ENCODE data around the gene CIPC. TPM values are rescaled to one million over a fixed set of nuclear protein-coding genes. Genes with fewer than 3 reads are reported as not detected.
A peak's percentile ranks its signal among the peaks of the same experiment; 100 is the strongest.

CIPC gene
- polyA plus RNA-seq, 2 donors, result 9.3 to 12.0 TPM

DNA sequence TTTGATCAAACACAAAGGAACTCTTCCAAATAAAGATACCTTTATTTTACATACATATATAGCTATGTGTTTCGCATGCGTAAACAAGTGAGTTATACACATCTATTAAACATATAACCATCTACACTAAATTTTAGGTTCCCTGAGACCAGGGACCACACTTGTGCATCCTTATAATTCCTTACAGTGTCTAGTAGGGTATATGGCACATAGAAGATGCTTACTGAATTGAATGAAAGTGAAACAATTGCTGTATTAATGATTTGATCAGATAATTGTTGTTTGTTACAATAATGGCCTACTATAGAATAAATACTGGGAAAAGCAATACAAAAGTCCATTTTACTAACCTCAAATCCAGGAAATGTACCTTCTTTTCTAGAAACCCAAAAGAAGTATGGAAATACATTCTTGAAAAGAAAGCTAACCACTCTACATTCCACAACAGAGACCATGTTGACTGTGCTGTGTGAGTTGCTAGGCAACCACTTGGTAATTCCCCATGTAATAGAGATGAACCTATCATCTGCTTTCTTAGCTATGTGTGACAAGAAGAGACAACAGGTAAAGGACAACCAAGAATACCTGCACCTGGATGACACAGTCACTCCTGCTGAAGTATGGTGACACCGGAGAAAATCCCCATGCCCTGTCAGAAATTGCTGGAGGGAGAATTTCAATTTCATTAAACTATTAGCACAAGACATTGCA, 11.9 kb upstream of the CIPC start:
- Histone ChIP-seq H3K36me3 (ENCODE audit: control insufficient read depth in 2 of 2, insufficient read depth in 2 of 2, low read length in 1 of 2) (no peaks in the 10 kb centered on the region), H3K4me1 (ENCODE audit: control insufficient read depth in 2 of 2, insufficient read depth in 2 of 2, low read length in 1 of 2) (no peaks in the 10 kb centered on the region), H3K27me3 (ENCODE audit: control insufficient read depth in 1 of 2, insufficient read depth in 2 of 2, low read length in 2 of 2) (no peaks in the 10 kb centered on the region), H3K9me3 (ENCODE audit: control insufficient read depth in 2 of 2, insufficient read depth in 1 of 2, low read depth in 1 of 2, low read length in 1 of 2) (no peaks in the 10 kb centered on the region), H3K27ac (ENCODE audit: low read depth in 2 of 2, low read length in 1 of 2) (peak overlapping the region in 1 of 2 donors; percentile 40), H3K4me3 (ENCODE audit: low read depth in 1 of 2, low read length in 2 of 2) (no peak overlapping the region)
- 86 to 87% methylated on average over 3 of the region's 3 CpGs for WGBS, 2 donors

DNA sequence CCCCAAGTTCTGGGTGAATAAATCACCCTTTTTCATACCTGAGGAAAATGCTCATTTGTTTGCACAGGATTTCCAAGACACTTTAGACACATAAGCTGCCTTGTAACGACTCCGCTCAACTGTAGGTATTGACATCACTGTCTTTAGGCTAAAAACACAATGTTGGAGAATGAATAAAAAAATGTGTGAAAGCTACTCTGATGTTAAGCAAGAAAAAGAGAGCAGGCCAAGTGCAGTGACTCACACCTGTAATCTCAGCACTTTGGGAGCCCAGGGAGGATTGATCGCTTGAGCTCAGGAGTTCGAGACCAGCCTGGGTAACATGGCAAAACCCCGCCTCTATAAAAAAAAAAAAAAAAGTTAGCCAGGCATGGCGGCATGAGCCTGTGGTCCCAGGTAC, 11.1 kb upstream of the CIPC start:
- Histone ChIP-seq H3K9me3 (ENCODE audit: control insufficient read depth in 2 of 2, insufficient read depth in 1 of 2, low read depth in 1 of 2, low read length in 1 of 2) (peaks cover 0 to 2% of the 10 kb centered on the region in 2 donors), H3K4me3 (ENCODE audit: low read depth in 1 of 2, low read length in 2 of 2) (no peak overlapping the region), H3K27me3 (ENCODE audit: control insufficient read depth in 1 of 2, insufficient read depth in 2 of 2, low read length in 2 of 2) (no peaks in the 10 kb centered on the region), H3K36me3 (ENCODE audit: control insufficient read depth in 2 of 2, insufficient read depth in 2 of 2, low read length in 1 of 2) (no peaks in the 10 kb centered on the region), H3K4me1 (ENCODE audit: control insufficient read depth in 2 of 2, insufficient read depth in 2 of 2, low read length in 1 of 2) (no peaks in the 10 kb centered on the region), H3K27ac (ENCODE audit: low read depth in 2 of 2, low read length in 1 of 2) (no peak overlapping the region)
- WGBS, 2 donors, result 77 to 84% methylated on average over 6 of the region's 6 CpGs

DNA sequence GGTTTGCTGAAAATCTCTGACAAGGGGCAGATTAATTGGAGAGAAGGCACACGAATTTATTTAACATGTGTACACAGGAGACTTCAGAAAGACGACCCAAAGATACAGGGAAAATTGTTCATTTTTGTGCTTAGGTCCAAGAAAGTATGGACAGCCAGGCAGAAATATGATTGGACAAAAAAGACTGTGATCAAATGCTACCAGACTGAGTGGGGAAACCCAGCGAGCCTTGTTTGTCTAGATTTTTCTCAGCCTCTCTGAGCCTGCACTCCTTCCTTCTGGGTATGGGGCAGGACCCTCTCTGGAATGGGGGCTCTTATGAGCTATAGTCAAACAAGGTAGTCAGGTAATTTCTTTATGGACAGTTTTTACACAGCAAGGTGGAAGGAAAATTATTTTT, 10.4 kb upstream of the CIPC start:
- peaks cover 0 to 2% of the 10 kb centered on the region in 2 donors for H3K9me3 ChIP-seq (ENCODE audit: control insufficient read depth in 2 of 2, insufficient read depth in 1 of 2, low read depth in 1 of 2, low read length in 1 of 2)
- no peaks in the 10 kb centered on the region for H3K4me1 ChIP-seq (ENCODE audit: control insufficient read depth in 2 of 2, insufficient read depth in 2 of 2, low read length in 1 of 2)
- peak overlapping the region; percentile 83 to 94 for H3K27ac ChIP-seq (ENCODE audit: low read depth in 2 of 2, low read length in 1 of 2)
- 70 to 72% methylated on average over 3 of the region's 3 CpGs for WGBS, 2 donors
- H3K36me3 ChIP-seq (ENCODE audit: control insufficient read depth in 2 of 2, insufficient read depth in 2 of 2, low read length in 1 of 2), result no peaks in the 10 kb centered on the region
- H3K4me3 ChIP-seq (ENCODE audit: low read depth in 1 of 2, low read length in 2 of 2), result no peak overlapping the region
- no peaks in the 10 kb centered on the region for H3K27me3 ChIP-seq (ENCODE audit: control insufficient read depth in 1 of 2, insufficient read depth in 2 of 2, low read length in 2 of 2)

DNA sequence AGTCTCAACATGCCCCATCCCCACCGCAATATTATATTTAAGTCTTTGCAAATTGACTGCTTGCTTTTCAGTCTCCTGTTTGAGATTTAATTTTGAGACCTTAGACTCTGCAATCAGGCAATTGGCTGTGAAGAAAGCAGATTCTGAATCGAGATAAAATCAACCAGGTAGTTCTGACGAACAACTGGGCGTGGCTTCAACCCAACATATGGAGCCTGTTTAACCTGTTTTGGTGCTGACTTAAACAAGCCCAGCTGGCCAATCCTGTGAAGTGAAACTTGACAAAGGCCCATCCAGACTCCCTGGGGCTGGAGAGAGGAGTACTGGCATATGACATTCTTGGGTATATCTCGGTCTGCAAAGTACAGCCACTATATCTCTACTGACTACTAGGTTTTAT, 9.8 kb upstream of the CIPC start:
- WGBS, 2 donors, result 40 to 45% methylated on average over 5 of the region's 5 CpGs
- peaks cover 0 to 2% of the 10 kb centered on the region in 2 donors for H3K9me3 ChIP-seq (ENCODE audit: control insufficient read depth in 2 of 2, insufficient read depth in 1 of 2, low read depth in 1 of 2, low read length in 1 of 2)
- H3K27me3 ChIP-seq (ENCODE audit: control insufficient read depth in 1 of 2, insufficient read depth in 2 of 2, low read length in 2 of 2), result no peaks in the 10 kb centered on the region
- H3K4me1 ChIP-seq (ENCODE audit: control insufficient read depth in 2 of 2, insufficient read depth in 2 of 2, low read length in 1 of 2), result no peaks in the 10 kb centered on the region
- H3K36me3 ChIP-seq (ENCODE audit: control insufficient read depth in 2 of 2, insufficient read depth in 2 of 2, low read length in 1 of 2), result no peaks in the 10 kb centered on the region
- peak overlapping the region; percentile 83 to 94 for H3K27ac ChIP-seq (ENCODE audit: low read depth in 2 of 2, low read length in 1 of 2)
- no peak overlapping the region for H3K4me3 ChIP-seq (ENCODE audit: low read depth in 1 of 2, low read length in 2 of 2)

DNA sequence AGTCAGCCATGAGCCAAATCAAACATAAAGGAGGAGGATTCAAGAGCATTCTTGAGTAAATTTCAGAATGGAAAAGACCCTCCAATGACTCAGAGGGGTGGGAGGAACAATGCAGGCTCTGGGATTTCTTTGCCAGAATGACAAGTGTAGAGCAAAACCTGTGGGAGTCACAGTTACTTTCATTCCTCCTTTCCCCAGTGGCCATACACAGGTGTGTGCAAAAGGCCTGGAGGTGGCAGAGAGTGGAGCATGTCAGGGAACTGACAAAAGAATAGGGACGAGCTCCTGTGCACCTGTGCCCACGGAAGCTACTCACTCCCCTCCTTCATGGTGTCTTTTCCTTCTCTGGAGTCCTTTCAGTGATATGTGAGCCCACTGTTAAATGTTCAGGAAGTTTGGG, 9.4 kb upstream of the CIPC start:
- 57 to 60% methylated on average over 2 of the region's 2 CpGs for WGBS, 2 donors
- Histone ChIP-seq H3K27me3 (ENCODE audit: control insufficient read depth in 1 of 2, insufficient read depth in 2 of 2, low read length in 2 of 2) (no peaks in the 10 kb centered on the region), H3K4me1 (ENCODE audit: control insufficient read depth in 2 of 2, insufficient read depth in 2 of 2, low read length in 1 of 2) (no peaks in the 10 kb centered on the region), H3K9me3 (ENCODE audit: control insufficient read depth in 2 of 2, insufficient read depth in 1 of 2, low read depth in 1 of 2, low read length in 1 of 2) (peaks cover 0 to 2% of the 10 kb centered on the region in 2 donors), H3K36me3 (ENCODE audit: control insufficient read depth in 2 of 2, insufficient read depth in 2 of 2, low read length in 1 of 2) (no peaks in the 10 kb centered on the region), H3K4me3 (ENCODE audit: low read depth in 1 of 2, low read length in 2 of 2) (no peak overlapping the region), H3K27ac (ENCODE audit: low read depth in 2 of 2, low read length in 1 of 2) (peak overlapping the region; percentile 79 to 97)

DNA sequence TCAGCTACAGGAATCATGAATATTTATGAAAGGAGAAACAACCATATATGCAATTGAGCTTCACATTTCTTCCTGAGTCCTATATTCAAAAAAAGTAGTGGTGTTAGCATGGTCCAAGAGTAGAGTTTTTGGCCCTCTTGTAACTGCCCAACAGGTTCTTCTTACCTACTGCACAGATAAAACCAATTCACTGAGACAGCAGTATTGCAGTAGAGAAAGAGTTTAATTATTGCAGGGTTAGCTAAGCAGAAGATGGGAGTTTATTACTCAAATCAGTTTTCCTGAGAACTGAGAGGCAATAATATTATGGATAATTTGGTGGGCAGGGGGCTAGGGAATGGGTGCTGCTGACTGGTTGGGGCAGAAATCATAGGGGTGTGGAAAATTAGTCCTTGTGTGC, 6.5 kb upstream of the CIPC start:
- H3K4me3 ChIP-seq (ENCODE audit: low read depth in 1 of 2, low read length in 2 of 2), result no peak overlapping the region

DNA sequence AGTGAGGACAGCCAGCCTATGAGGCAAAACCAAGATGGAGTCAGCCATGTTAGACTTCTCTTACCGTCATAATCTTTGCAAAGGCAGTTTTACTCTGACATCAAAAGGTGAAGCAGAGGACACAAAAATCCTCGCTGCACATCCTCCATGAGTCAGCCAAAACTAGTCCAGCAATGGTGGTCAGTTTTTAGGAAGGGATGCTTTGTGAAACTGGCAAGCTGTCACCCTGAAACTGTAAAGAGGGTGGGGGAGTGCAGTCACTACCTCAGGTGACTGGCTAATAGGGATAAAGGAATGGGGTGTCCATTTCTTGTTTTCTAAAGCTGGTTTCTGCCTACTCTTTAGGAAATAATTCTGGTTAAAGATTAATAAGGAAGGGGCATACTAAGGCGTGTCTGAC, 5.4 kb upstream of the CIPC start:
- no peak overlapping the region for H3K4me3 ChIP-seq (ENCODE audit: low read depth in 1 of 2, low read length in 2 of 2)
- peak overlapping the region; percentile 27 to 76 for H3K27ac ChIP-seq (ENCODE audit: low read depth in 2 of 2, low read length in 1 of 2)
- H3K27me3 ChIP-seq (ENCODE audit: control insufficient read depth in 1 of 2, insufficient read depth in 2 of 2, low read length in 2 of 2), result no peaks in the 10 kb centered on the region
- WGBS, 2 donors, result 81 to 85% methylated on average over 3 of the region's 3 CpGs
- H3K4me1 ChIP-seq (ENCODE audit: control insufficient read depth in 2 of 2, insufficient read depth in 2 of 2, low read length in 1 of 2), result no peaks in the 10 kb centered on the region
- no peaks in the 10 kb centered on the region for H3K36me3 ChIP-seq (ENCODE audit: control insufficient read depth in 2 of 2, insufficient read depth in 2 of 2, low read length in 1 of 2)
- peaks cover 0 to 2% of the 10 kb centered on the region in 2 donors for H3K9me3 ChIP-seq (ENCODE audit: control insufficient read depth in 2 of 2, insufficient read depth in 1 of 2, low read depth in 1 of 2, low read length in 1 of 2)

More for the DNA sequence above, 6.5 kb upstream of the CIPC start:
- Histone ChIP-seq H3K27ac (ENCODE audit: low read depth in 2 of 2, low read length in 1 of 2) (no peak overlapping the region), H3K36me3 (ENCODE audit: control insufficient read depth in 2 of 2, insufficient read depth in 2 of 2, low read length in 1 of 2) (no peaks in the 10 kb centered on the region), H3K9me3 (ENCODE audit: control insufficient read depth in 2 of 2, insufficient read depth in 1 of 2, low read depth in 1 of 2, low read length in 1 of 2) (peaks cover 0 to 2% of the 10 kb centered on the region in 2 donors), H3K4me1 (ENCODE audit: control insufficient read depth in 2 of 2, insufficient read depth in 2 of 2, low read length in 1 of 2) (no peaks in the 10 kb centered on the region), H3K27me3 (ENCODE audit: control insufficient read depth in 1 of 2, insufficient read depth in 2 of 2, low read length in 2 of 2) (no peaks in the 10 kb centered on the region)

DNA sequence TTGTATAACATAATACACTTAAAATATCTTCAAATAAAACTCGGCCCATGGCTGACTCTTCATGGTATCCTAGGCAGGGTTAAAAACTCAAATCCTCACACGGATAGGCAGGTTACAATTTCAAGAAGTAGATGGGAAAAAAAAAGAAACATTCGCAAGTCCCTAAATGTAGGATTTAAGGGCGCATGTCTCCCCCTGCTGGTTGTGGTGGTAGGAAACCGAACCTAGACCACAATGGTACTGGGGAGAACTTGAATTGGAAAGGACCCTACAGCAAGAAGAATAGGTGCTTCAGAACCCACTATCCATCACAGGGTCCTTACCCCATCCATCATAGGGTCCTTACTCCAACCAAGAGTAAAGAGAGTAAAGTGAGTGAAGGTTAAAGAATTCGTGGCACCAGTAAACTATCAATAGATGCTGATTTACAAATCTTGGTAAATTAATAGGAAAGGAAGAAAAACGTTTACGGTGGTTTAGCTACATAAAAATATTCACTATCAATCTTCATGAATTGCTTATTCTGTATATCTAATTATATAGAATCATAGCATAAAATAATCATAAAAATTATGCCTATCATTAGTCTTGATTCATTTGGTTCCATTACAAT, 3.3 kb upstream of the CIPC start:
- Histone ChIP-seq H3K4me3 (ENCODE audit: low read depth in 1 of 2, low read length in 2 of 2) (no peak overlapping the region), H3K36me3 (ENCODE audit: control insufficient read depth in 2 of 2, insufficient read depth in 2 of 2, low read length in 1 of 2) (no peaks in the 10 kb centered on the region), H3K27me3 (ENCODE audit: control insufficient read depth in 1 of 2, insufficient read depth in 2 of 2, low read length in 2 of 2) (no peaks in the 10 kb centered on the region), H3K4me1 (ENCODE audit: control insufficient read depth in 2 of 2, insufficient read depth in 2 of 2, low read length in 1 of 2) (no peaks in the 10 kb centered on the region), H3K9me3 (ENCODE audit: control insufficient read depth in 2 of 2, insufficient read depth in 1 of 2, low read depth in 1 of 2, low read length in 1 of 2) (peaks cover 0 to 2% of the 10 kb centered on the region in 2 donors), H3K27ac (ENCODE audit: low read depth in 2 of 2, low read length in 1 of 2) (no peak overlapping the region)
- 24 to 26% methylated on average over 8 of the region's 8 CpGs for WGBS, 2 donors

DNA sequence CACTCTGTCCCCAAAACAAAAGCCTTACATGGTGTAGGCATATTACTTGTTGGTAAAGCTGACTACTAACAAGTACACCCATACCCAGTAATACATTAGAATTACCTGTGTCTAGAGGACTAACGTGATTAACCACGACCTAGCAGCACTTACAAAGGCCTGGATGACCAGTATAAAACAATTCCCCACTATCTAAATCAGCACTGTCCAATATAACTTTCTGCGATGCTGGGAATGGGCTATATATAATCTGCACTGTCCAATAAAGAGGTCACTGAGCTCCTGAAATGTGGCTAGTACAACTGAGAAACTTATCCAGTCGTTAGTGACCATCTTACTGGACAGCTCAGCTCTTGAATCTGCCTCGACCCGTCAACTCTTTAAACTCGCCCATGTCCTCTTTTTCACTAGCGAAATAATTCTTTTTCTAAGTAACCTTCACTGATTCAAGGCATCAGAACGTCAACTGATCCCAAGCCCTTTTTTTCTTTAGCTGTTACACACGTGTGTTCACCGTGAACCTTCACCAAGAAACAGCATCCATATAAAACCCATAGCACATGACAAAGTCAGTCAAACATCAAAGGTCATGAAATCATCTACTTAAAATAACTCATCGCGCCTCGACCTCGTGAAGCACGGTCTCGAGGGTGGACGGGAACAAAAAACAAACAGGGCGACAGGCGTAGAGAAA, 905 bp upstream of the CIPC start:
- Histone ChIP-seq H3K9me3 (ENCODE audit: control insufficient read depth in 2 of 2, insufficient read depth in 1 of 2, low read depth in 1 of 2, low read length in 1 of 2) (no peaks in the 10 kb centered on the region), H3K4me1 (ENCODE audit: control insufficient read depth in 2 of 2, insufficient read depth in 2 of 2, low read length in 1 of 2) (peaks cover 0 to 2% of the 10 kb centered on the region in 2 donors), H3K4me3 (ENCODE audit: low read depth in 1 of 2, low read length in 2 of 2) (peak overlapping the region; percentile 49 to 73), H3K36me3 (ENCODE audit: control insufficient read depth in 2 of 2, insufficient read depth in 2 of 2, low read length in 1 of 2) (no peaks in the 10 kb centered on the region), H3K27ac (ENCODE audit: low read depth in 2 of 2, low read length in 1 of 2) (peak overlapping the region; percentile 98 to 99), H3K27me3 (ENCODE audit: control insufficient read depth in 1 of 2, insufficient read depth in 2 of 2, low read length in 2 of 2) (no peaks in the 10 kb centered on the region)
- 4 to 5% methylated on average over 20 of the region's 20 CpGs for WGBS, 2 donors

Data from esophagus (tissue), 2 donors.